ENCODE results near the gene EXOSC3. TPM values are rescaled to one million over a fixed set of nuclear protein-coding genes. Genes with fewer than 3 reads are reported as not detected.

Gene EXOSC3
- total RNA-seq (2022; extraction: Qiagen RNA extraction; ENCODE audit: low read depth), result 73.8 to 95.9 TPM (median 91.4 TPM) in 5 replicates

DNA sequence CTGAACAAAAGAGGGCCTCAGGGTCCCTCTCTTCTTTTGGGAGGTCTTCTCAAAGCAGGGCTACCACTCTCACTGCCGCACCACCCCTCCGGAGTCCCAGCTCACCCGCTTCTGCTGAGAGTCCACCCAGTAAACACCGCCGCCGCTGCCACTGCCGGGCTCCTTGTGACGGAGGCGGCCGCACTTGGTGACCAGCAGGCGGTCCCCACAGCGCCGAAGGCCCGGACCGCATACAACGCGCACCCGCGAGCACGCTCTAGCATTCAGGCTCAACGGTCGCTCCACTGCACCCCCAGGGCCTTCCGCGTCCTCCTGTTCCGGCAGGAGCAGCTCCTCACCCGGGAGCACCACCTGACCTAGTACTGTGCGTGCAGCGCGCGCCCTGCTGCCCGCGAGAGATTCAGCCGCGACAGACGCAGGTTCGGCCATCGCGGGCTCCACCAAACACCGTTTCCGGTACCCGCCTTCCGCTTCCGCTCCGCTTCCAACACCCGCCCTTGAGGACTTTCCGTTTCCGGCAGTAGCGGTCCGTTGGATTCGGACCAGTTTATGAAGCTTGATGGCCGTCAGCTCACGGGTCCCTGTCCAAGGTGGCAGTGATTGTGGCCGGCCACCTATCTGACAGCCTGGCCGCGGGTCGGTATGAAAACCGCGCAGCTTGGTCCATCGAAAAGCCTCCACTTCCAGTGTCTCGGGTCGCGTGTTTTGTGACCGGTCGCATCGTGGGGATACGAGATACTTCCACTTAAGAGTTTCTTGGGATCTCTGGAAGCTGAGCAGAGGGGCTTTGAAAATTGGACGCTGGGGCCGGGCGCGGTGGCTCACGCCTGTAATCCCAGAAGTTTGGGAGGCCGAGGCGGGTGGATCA lies at the start of gene EXOSC3:
EXOSC3 (minus strand) TSS at position 449 of the 868 bp plus-strand sequence; CDS start at position 429, 20 bp downstream.

GRCh38 chr9:37800631-37801286 lies 15.9 kb upstream of the EXOSC3 start, which contains the start of gene DCAF10:
TSS of gene DCAF10 (plus strand) at chr9:37800797. CDS start at chr9:37800867, 70 bp downstream.

DNA sequence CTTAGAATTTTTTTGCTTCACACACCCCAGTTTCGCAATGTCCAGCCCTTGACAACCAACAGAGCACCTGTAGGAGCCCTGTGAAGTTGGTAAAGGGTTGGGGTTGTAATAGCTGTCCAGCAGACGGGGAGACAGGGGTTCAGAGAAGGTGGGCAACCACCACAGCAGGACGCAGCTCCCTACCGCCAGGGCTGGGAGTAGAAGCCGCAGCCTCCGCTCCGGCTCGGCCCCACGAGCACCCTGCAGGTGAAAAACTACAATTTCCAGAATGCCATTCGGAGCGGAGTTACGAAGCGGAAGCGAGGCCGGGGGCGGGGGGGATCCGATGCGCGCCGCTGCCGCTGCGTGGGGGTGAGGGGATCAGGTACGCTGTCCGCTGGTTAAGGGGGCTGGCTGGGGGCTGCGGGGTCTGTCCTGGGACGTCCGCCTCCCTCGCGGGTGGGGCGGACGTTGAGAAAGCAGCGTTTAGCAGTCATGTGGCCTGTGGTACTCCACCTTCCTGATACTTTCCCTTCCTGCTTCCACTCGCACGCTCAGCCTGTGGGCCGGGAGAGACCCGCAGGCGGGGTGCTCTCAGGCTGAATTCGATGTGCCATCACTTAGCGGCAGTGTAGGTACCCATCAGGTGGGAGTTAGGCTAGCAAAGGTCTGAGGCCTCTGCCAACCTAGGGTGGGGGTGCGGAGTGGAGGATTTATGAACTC lies 31.2 kb downstream of the EXOSC3 start, which contains the start of gene TRMT10B:
TRMT10B (plus strand) TSS at position 317 of the 702 bp plus-strand sequence. CDS start 8,127 bp downstream, outside the sequence.

Other genes with a start within 250 kb of the EXOSC3 start
- 5.8 to 7.8 TPM (median 7.3 TPM) in 5 replicates for gene FBXO10, start 208.7 kb downstream of the EXOSC3 start, total RNA-seq (2022; extraction: Qiagen RNA extraction; ENCODE audit: low read depth)
- 308 to 352 TPM (median 333 TPM) in 5 replicates for gene TOMM5, start 192.5 kb downstream of the EXOSC3 start, total RNA-seq (2022; extraction: Qiagen RNA extraction; ENCODE audit: low read depth)
- gene FRMPD1, start 134.1 kb downstream of the EXOSC3 start, total RNA-seq (2022; extraction: Qiagen RNA extraction; ENCODE audit: low read depth), result 0.01 to 0.12 TPM (median 0.05 TPM) in 4 of 5 replicates, not detected in the other
- gene TRMT10B, start 31.3 kb downstream of the EXOSC3 start, total RNA-seq (2022; extraction: Qiagen RNA extraction; ENCODE audit: low read depth), result 5.6 to 7.1 TPM (median 6.1 TPM) in 5 replicates
- gene DCAF10, start 15.7 kb upstream of the EXOSC3 start, total RNA-seq (2022; extraction: Qiagen RNA extraction; ENCODE audit: low read depth), result 9.6 to 16.3 TPM (median 12.1 TPM) in 5 replicates
- gene SLC25A51, start 119.1 kb upstream of the EXOSC3 start, total RNA-seq (2022; extraction: Qiagen RNA extraction; ENCODE audit: low read depth), result 17.7 to 22.8 TPM (median 19.1 TPM) in 5 replicates

Data from A549 treated with CpdA at 1 μM for 4 hours (cell line).